GM21786 (cell line): ENCODE results near the gene LGR6.

Experiments
- ATAC-seq: cut with Tn5 transposase; IDR thresholded peaks from one replicate; pipeline ENCODE4 v1.9.1; 2021; ENCODE audit not compliant: unreplicated experiment

LGR6 gene

GRCh38 chr1:202281316-202282024, 87.9 kb downstream of the LGR6 start:
- ATAC-seq = no peak

- no peak for ATAC-seq
Measured at GRCh38 chr1:202282025-202282371, 88.4 kb downstream of the LGR6 start.

- ATAC-seq = no peak
Measured at GRCh38 chr1:202282596-202283283, 89.1 kb downstream of the LGR6 start.

- ATAC-seq = no peak
Measured at GRCh38 chr1:202283379-202283844, 89.8 kb downstream of the LGR6 start.

- no peak for ATAC-seq
Measured at GRCh38 chr1:202283991-202284390, 90.4 kb downstream of the LGR6 start.

- no peak for ATAC-seq
Measured at GRCh38 chr1:202285908-202286307, 92.3 kb downstream of the LGR6 start.

GRCh38 chr1:202286622-202287097, 93.1 kb downstream of the LGR6 start:
- ATAC-seq = no peak

GRCh38 chr1:202287196-202287595, 93.6 kb downstream of the LGR6 start:
- no peak for ATAC-seq

GRCh38 chr1:202288177-202288576, 94.6 kb downstream of the LGR6 start:
- ATAC-seq = no peak

- no peak for ATAC-seq
Measured at GRCh38 chr1:202289009-202289408, 95.4 kb downstream of the LGR6 start.

- ATAC-seq = no peak
Measured at GRCh38 chr1:202291001-202291400, 97.4 kb downstream of the LGR6 start.

- no peak for ATAC-seq
Measured at GRCh38 chr1:202291961-202292712, 98.5 kb downstream of the LGR6 start.

- no peak for ATAC-seq
Measured at GRCh38 chr1:202292773-202293172, 99.2 kb downstream of the LGR6 start.

GRCh38 chr1:202293569-202293968, 100.0 kb downstream of the LGR6 start:
- no peak for ATAC-seq

GRCh38 chr1:202302166-202302565, 108.6 kb downstream of the LGR6 start:
- ATAC-seq = no peak

GRCh38 chr1:202304375-202304774, 110.8 kb downstream of the LGR6 start:
- ATAC-seq = no peak

- no peak for ATAC-seq
Measured at GRCh38 chr1:202305168-202305567, 111.6 kb downstream of the LGR6 start.

- no peak for ATAC-seq
Measured at GRCh38 chr1:202306535-202307345, 113.1 kb downstream of the LGR6 start.

- ATAC-seq = no peak
Measured at GRCh38 chr1:202310071-202310725, 116.6 kb downstream of the LGR6 start.

- ATAC-seq = no peak
Measured at GRCh38 chr1:202310746-202311145, 117.1 kb downstream of the LGR6 start.
